NCI-H1092 (cell line): ENCODE measurements around the gene RCSD1.

ENCODE experiments used
- DNase-seq: peaks from one replicate; lab custom pipeline; 2025; lab: John Stamatoyannopoulos, UW

RCSD1 gene

DNA sequence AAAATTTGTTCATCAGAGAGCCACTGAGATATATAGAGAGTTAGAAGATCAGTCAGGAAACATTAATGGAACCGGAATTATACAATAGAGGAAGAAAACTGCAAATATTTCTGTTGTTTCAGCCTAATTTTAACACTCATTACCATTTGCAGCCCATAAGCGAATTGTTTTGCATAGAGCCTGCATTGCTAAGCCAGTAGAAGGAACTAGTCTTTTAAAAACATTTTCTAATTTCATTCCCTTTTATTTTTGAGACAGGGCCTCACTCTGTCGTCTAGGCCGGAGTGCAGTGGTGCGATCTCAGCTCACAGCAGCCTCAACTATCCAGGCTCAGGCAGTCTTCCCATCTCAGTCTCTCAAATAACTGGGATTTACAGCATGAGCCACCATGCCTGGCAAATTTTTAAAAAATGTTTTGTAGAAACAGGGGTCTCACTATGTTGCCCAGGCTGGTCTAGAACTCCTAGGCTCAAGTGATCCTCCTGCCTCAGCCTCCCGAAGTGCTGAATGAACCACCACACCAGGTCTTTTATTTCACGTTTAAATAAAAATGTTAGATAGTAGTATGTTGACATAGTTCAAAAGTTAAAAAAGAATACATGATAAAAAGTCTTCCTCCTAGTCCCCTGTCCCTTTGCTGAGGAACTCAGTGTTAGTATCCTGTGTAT, 117.1 kb downstream of the RCSD1 start:
- no peak for DNase-seq

- DNase-seq = no peak
Measured at GRCh38 chr1:167747988-167748387, 118.0 kb downstream of the RCSD1 start.

DNA sequence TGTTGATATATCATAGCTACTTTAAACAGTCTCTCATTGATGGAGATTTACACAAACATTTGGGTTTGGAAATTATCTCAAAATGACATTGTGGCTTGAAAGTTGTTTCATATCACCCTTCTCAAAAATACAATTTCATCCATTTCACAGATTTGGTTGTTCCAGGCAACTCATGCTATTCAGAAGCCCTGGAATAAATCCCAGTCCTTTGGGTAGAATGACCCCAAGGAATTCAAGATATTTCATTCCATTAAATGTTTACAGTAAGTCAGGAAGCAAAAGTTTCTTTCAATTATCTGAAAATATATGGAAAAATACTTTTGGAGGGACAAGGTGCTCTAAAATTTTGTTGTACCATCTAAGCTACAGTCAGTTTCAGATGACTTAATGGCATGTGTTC, 118.9 kb downstream of the RCSD1 start:
- no peak for DNase-seq

DNA sequence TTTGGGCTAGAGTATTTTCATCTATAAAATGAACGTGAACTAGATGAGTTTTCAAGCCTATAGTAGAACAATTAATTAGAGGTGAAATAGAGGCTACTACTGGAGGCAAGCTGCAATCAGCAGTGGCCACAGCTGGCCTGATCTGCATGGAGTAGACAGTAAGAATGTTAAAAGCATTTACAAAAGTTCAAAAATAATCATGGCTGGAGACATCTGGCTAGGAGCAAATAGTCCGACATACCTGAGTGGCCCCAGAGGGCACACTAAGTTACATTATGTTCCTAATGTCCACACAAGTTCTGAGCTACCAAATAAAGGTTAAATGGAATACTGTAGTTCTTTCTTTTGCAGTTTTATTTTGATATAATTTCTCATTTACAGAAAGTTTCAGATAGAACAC, 119.7 kb downstream of the RCSD1 start:
- DNase-seq = no peak

DNA sequence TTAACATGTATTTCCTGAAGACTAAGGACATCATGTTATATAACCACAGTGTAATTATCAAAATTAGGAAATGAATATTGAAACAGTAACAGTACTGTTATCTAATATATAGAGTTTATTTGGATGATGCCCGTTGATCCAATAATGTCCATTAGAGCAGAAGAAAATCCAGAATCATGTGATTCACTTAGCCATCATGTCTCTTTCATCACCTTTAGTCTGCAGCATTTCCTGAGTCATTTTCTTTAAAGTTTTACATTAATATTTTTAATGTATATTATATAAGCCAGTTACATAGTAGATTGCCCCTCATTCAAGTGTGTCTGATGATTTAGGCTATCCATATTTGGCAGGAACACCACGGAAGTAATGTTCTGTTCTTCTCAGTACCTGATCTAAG, 120.6 kb downstream of the RCSD1 start:
- DNase-seq = no peak

- DNase-seq = no peak
Measured at GRCh38 chr1:167751676-167752075, 121.6 kb downstream of the RCSD1 start.

GRCh38 chr1:167752219-167752985, 122.4 kb downstream of the RCSD1 start:
- no peak for DNase-seq

- DNase-seq = no peak
Measured at GRCh38 chr1:167755654-167756053, 125.6 kb downstream of the RCSD1 start.
